Measurements from ENCODE around the gene GAGE12F.

GAGE12F gene

DNA sequence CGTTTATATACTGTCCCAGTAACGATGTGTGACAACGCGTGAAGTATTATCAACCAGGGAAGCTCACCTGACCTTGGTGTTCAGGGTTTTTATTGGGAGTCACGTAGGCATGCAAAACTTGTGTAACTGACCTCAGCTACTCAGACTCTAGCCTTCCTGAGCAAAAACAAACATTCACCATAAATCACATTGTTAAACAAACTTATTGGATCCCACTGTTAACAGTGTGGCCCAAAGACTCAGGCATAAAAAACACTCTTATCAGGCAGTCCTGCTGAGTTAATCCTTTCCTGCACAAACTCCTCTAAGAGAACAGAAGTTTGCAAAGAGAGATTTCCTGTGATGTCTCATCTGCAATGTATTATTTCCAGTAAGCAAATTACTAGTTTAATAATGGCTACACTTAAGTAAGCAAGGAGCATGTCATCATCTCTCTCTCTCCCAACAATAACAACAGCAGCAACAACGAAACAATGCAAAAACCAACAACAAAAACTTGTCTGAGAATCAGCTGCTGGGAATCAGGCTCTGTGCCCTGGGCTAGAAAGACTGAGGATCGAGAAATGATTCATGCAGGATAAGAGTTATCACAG is 50.2 kb downstream of the GAGE12F start:
- Histone ChIP-seq H3K27ac (no peak overlapping the region), H4K20me1 (no peaks in the 10 kb centered on the region), H3K36me3 (no peaks in the 10 kb centered on the region), H3K4me2 (no peak overlapping the region), H3K4me3 (no peak overlapping the region), H3K9ac (no peak overlapping the region), H3K4me1 (no peaks in the 10 kb centered on the region), H3K9me3 (no peaks in the 10 kb centered on the region), H3K27me3 (peaks cover 75% of the 10 kb centered on the region)
- no peak for TF ChIP-seq Cebpa-rat (IDR thresholded peaks at IDR 0.05)

Measured in BLaER1 (cell line).